A204.1 (cell line): ENCODE results near the gene MAP3K14.
"Not testable (repeated sequence)": the region's sequence is repeated elsewhere in the genome, so short reads cannot be mapped to it uniquely, and the experiment has no call there.

Experiments used
- FAIRE-seq: peaks from 2 replicates; lab custom pipeline; 2012; peaks lifted over from hg19 to GRCh38; lab: Jason Lieb, UNC

Gene MAP3K14

GRCh38 chr17:45315648-45316433 is 979 bp downstream of the MAP3K14 start:
- FAIRE-seq, result no peak

- peak; percentile 40 for FAIRE-seq
Observed at GRCh38 chr17:45314741-45315647, 1.8 kb downstream of the MAP3K14 start.

GRCh38 chr17:45313996-45314740 is 2.7 kb downstream of the MAP3K14 start:
- no peak for FAIRE-seq

DNA sequence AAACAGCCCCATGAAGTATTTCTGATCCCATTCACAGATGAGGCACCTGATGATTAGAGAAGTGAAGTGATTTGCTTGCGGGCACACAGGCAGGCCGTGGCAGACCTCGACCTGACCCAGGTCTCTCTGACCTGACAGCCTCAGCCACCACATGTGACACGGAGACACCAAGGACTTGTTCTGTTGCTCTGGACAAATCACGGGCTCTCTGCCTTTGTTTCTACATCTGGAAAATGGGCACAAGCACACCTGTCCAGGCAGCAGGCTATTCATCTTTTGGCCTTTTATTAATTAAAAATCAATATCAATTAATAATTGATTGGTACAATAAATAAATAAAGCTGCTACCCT is 3.4 kb downstream of the MAP3K14 start:
- FAIRE-seq, result no peak

DNA sequence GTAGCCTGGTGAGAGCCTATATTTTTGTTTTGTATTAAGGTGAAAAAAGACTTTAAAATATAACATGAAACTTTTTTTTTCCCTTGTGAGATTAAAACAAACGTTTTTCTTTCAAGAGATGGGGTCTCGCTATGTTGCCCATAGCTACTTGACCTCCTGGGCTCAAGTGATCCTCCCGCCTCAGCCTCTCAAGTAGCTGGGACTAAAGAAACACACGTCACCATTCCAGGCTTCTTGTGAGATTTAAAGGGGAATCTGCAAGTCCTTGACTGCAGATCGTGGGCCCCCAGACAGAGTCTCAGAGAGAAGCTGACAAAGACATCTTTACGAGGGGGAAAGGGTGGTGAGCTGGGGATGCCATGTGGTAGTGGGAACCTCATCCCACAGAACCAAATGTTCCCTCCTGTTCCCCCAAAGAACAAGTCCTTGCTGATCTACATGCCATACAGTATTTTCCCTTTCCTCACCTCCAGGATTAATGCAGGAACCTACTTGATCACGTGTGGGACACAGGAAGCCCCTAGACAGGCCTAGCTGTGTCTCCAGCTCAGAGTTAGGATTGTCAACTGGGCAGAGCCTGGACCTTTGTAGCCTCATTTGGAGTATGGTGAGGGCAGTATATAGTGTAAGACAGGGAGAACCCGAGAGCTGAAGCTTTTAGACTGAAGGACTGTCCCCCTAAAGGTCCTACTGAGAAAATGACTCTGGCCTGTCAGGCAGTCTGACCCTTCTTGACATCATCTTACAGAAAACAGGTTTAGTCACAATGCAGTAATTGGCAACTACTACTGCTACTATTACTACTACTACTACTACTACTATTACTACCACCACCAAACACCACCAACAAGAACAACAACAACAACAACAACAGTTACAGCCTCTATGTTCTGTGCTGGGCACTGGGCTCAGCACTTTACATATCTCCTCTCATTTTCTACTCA is 4.1 kb downstream of the MAP3K14 start:
- FAIRE-seq, result no peak

GRCh38 chr17:45311760-45312476 is 4.9 kb downstream of the MAP3K14 start:
- no peak for FAIRE-seq

DNA sequence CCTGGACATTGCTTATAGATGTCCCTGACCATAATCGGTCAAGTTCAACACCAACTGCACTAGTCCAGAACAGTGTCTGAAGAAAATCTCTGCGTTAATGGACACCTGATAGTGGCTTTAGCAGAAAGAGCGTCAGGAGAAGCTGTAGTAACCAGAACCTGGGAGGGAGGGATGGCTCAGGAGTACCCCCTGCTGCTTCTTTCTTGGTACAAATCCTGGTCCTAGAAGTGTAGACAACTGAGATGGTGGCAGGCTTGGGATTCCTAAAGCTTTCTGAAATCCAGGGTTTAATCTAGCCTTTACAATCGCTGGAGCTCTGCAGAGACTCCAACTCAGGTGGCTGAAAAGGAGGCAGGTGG is 5.4 kb downstream of the MAP3K14 start:
- no peak for FAIRE-seq

- FAIRE-seq, result no peak
Observed at GRCh38 chr17:45310380-45311324, 6.2 kb downstream of the MAP3K14 start.

DNA sequence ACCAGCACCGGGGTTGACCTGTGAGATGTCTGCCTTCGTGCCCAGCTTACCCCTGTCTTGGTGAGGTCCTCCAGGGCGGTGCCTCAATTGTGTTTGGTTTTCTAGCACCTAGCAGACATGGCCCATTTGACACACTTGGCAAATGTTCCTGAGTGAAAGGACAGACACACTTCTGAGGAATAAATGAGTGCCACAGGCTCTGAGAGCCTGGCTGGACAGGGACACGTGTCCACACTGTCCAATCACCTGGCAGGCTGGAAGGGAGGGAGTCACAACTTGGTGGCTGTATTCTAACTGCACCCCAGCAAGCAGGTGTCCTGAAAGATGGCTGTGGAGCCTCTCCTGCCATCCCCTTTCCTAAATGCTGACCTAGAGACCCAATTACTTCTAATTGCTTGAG is 7.4 kb downstream of the MAP3K14 start:
- no peak for FAIRE-seq

DNA sequence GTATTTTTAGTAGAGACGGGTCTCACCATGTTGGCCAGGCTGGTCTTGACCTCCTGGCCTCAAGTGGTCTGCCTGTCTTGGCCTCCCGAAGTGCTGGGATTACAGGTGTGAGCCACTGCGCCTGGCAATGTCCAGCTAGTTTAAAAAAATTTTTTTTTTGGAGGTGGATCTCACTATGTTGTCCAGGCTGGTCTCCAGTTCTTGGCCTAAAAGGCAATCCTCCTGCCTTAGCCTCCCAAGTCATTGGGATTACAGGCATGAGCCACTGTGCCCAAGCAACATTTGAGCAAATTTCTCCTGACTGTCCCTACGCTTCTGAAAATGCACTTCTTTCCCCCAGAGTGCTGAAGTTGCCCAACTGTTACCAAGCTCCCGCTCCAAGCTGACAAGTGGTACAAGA is 8.0 kb downstream of the MAP3K14 start:
- no peak for FAIRE-seq

DNA sequence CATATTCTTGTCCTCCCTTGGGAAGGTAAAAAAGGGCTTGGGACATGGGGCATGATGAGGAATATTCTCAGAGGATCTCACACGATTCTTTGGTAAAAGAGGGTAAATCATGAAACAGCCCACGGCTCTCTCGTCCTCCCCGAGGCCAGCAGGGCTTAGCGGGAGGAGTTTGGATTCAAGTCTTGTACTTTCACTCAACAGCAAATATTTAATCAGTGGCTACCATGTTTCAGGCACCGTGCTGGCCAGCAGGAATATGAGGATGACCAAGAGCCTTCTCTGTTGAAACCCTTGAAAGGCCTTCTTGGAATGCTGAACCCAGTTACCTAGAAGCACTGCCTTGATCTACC is 8.8 kb downstream of the MAP3K14 start:
- FAIRE-seq, result no peak

DNA sequence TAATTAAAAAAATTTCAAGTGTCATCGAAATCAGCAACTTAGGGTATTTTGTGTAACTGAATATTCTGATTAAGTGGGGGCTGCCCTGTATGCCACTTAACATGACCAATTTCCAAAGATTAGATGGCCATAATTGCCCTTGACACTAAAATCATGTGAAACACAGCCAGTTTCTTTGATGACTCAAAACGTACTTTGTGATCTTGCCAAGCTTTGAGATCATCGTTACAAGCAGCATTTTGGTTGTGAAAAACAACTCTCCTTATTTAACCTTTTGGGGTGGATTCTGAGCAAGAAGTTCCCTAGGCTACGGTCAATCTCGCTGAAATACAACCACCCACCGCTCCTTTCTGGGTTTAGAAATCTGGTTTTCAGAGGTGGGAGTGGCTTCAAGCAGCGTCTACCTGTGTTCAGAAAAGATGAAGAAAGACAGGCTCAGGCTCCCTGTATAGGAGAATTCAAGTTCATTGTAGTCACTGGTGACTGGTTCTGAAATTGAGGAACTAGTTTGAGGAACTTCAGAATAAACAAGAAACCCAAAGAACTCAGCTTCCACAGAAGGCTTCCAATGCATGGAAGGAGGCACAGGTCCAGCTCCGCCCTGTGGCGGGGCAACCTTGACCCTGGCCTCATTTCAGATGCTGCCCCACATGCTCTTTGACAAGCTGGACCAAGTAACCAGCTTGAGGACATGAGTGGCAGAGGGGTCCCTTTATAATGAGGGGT is 9.4 kb downstream of the MAP3K14 start:
- FAIRE-seq, result no peak

DNA sequence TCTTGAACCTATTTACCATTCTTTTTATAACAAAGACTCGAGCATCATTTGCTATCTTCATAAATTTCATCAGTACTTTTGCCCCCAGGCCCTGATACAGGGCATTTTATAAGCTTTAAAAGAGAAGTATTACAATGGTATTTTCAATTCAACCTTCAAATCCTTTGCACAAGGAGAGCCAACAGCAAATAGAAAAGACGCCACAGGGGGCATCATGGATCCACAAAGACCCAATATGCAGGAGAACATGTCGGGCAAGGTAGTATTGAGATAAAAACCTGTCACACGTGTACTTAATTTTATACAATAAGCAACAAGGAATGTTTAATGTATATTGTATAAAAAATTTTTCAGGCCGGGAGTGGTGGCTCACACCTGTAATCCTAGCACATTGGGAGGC is 10.2 kb downstream of the MAP3K14 start:
- FAIRE-seq, result no peak

DNA sequence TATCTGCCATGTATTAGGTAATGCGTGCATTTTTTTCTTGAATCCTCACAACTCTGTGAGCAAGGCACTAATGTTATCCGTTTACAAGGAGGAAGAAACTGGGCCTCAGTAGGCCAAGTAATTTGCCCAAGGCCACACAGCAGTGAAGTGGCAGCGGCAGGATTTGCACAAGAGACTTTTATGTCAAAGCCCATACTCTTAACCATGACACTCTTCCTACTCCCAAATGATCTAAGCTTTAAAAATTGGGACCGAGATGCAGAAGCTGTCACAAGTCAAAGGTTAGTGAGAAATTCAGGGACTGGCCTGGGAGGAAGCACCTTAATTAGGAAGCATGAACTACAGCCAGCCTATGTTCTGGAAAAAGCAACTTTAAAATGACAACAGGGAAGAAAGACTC is 10.7 kb downstream of the MAP3K14 start:
- no peak for FAIRE-seq

- no peak for FAIRE-seq
Observed at GRCh38 chr17:45305530-45306087, 11.2 kb downstream of the MAP3K14 start.

DNA sequence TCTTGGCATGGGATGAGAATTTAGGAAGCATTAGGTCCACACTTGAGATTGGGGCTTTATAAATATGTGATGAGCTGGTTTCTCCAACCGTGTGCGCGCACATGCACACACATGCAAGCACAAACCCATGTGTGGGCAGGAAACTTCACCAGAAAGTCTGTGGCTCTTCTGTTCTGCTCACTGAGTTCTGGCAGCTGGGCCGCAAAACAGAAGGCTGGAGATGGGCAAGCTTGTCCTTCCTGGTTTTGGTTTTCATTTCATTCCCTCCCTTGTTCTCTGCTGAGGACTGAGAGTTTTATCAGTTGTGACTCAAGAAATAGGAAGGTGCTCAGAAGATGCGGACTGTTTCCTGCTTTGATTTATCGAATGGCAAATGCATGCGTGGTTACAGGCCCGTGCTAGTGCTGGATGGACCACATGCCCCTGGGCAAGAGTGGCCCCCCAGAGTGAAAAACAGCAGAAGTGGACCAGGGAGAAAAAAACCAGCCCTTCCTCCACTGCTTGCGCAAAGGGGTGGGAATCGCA is 14.1 kb downstream of the MAP3K14 start:
- FAIRE-seq, result no peak

DNA sequence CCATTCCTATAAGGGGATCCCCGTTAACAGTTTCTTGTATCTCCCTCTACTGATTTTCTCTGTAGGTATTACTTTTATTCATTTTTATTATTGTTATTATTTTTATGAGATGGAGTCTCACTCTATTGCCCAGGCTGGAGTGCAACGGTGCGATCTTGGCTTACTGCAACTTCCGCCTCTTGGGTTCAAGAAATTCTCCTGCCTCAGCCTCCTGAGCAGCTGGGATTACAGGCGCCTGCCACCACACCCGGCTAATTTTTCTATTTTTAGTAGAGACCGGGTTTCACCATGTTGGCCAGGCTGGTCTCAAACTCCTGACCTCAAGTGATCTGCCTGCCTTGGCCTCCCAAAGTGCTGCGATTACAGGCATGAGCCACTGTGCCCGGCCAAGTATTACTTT is 14.6 kb downstream of the MAP3K14 start:
- not testable (repeated sequence) for FAIRE-seq

DNA sequence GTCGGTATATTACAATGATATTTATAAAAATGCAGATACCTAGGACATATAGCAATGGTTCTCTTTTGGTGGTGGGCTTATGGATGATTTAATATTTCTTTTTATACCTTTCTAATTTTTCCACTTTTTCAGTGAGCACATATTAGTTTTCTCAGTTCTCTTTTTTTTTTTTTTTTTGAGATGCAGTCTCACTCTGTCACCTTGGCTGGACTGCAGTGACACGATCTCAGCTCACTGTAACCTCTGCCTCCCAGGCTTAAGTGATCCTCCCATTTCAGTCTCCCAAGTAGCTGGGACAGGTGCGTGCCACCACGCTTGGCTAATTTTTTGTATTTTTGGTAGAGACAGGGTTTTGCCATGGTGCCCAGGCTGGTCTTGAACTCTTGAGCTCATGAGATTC is 15.1 kb downstream of the MAP3K14 start:
- no peak for FAIRE-seq
